GM23248 (cell line): ENCODE data around the gene ARHGAP8.

Experiments
- EZH2 ChIP-seq: fragments of 200-600 bp; sonication (generic); IDR thresholded peaks from 2 replicates; pipeline ENCODE4 v1.6.1; 2018; ENCODE audit warnings: antibody characterized with exemption, mild to moderate bottlenecking; ENCODE audit not compliant: insufficient read depth, poor library complexity, severe bottlenecking
- EZH2phosphoT487 ChIP-seq: fragments of 200-600 bp; sonication (generic); IDR thresholded peaks from 2 replicates; pipeline ENCODE4 v1.6.1; 2018; ENCODE audit warnings: antibody characterized with exemption, moderate library complexity, mild to moderate bottlenecking, low read depth; ENCODE audit not compliant: insufficient read depth

DNA sequence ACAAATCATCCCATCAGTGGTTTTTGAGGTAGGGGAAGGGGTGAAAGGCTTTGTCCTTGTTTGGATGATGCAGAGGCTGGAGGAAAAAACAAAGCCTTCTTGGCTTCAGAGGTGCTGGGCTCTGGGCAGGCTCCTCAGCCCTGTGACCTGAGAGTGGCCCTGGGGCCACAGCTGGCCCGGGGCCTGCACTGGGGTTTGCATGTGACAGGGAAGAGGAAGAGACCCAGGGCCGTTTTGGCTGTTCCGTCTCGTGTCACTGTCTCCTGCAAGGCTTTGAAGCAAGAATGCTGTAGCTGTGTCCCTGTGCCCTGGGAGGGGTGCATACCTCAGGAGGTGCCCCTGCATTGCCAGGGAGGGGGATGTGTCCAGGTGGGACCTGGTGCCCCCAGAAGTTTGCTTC lies 12.6 kb downstream of the ARHGAP8 start:
- TF ChIP-seq EZH2phosphoT487, result no peak
- TF ChIP-seq EZH2, result no peak
